ENCODE measurements around the gene FCRL5.
"Not testable (repeated sequence)": the region's sequence is repeated elsewhere in the genome, so short reads cannot be mapped to it uniquely, and the experiment has no call there.

Gene FCRL5

GRCh38 chr1:157551694-157552693 lies at the start of gene FCRL5:
FCRL5 (minus strand) TSS chr1:157552515; CDS start chr1:157552362, 153 bp downstream.
- DNase-seq (ENCODE audit: low read depth in 3 of 3): no peak

GRCh38 chr1:157600236-157600635 lies 47.9 kb upstream of the FCRL5 start:
- no peak for DNase-seq (ENCODE audit: low read depth in 3 of 3)

- no peak for DNase-seq (ENCODE audit: low read depth in 3 of 3)
Measured at GRCh38 chr1:157597959-157598667, 45.8 kb upstream of the FCRL5 start, which contains the start of gene FCRL4. FCRL4 (minus strand) TSS chr1:157598085; CDS start chr1:157597944, 141 bp downstream.

GRCh38 chr1:157596384-157596783 lies 44.1 kb upstream of the FCRL5 start:
- DNase-seq (ENCODE audit: low read depth in 3 of 3): no peak

- no peak for DNase-seq (ENCODE audit: low read depth in 3 of 3)
Measured at GRCh38 chr1:157595356-157595755, 43.0 kb upstream of the FCRL5 start.

GRCh38 chr1:157585984-157586383 lies 33.7 kb upstream of the FCRL5 start:
- no peak for DNase-seq (ENCODE audit: low read depth in 3 of 3)

- DNase-seq (ENCODE audit: low read depth in 3 of 3): no peak
Measured at GRCh38 chr1:157584503-157584902, 32.2 kb upstream of the FCRL5 start.

- no peak for DNase-seq (ENCODE audit: low read depth in 3 of 3)
Measured at GRCh38 chr1:157580828-157581210, 28.5 kb upstream of the FCRL5 start.

- no peak for DNase-seq (ENCODE audit: low read depth in 3 of 3)
Measured at GRCh38 chr1:157580179-157580827, 28.0 kb upstream of the FCRL5 start.

- DNase-seq (ENCODE audit: low read depth in 3 of 3): no peak
Measured at GRCh38 chr1:157577420-157577819, 25.1 kb upstream of the FCRL5 start.

- DNase-seq (ENCODE audit: low read depth in 3 of 3): no peak
Measured at GRCh38 chr1:157575744-157576143, 23.4 kb upstream of the FCRL5 start.

- DNase-seq (ENCODE audit: low read depth in 3 of 3): no peak
Measured at GRCh38 chr1:157574836-157575235, 22.5 kb upstream of the FCRL5 start.

GRCh38 chr1:157566484-157567300 lies 14.4 kb upstream of the FCRL5 start:
- no peak for DNase-seq (ENCODE audit: low read depth in 3 of 3)

GRCh38 chr1:157562515-157562914 lies 10.2 kb upstream of the FCRL5 start:
- DNase-seq (ENCODE audit: low read depth in 3 of 3): no peak

- DNase-seq (ENCODE audit: low read depth in 3 of 3): no peak
Measured at GRCh38 chr1:157558119-157558518, 5.8 kb upstream of the FCRL5 start.

- not testable (repeated sequence) for DNase-seq (ENCODE audit: low read depth in 3 of 3)
Measured at GRCh38 chr1:157548081-157548480, 4.2 kb downstream of the FCRL5 start.

- no peak for DNase-seq (ENCODE audit: low read depth in 3 of 3)
Measured at GRCh38 chr1:157542676-157543075, 9.6 kb downstream of the FCRL5 start.

GRCh38 chr1:157540852-157541251 lies 11.5 kb downstream of the FCRL5 start:
- no peak for DNase-seq (ENCODE audit: low read depth in 3 of 3)

GRCh38 chr1:157540160-157540748 lies 12.1 kb downstream of the FCRL5 start:
- DNase-seq (ENCODE audit: low read depth in 3 of 3): no peak

- no peak for DNase-seq (ENCODE audit: low read depth in 3 of 3)
Measured at GRCh38 chr1:157539568-157539967, 12.7 kb downstream of the FCRL5 start.

- DNase-seq (ENCODE audit: low read depth in 3 of 3): no peak
Measured at GRCh38 chr1:157532569-157532968, 19.7 kb downstream of the FCRL5 start.
